HG03571 (cell line): ENCODE measurements around the gene SRC.

Experiments used
- ATAC-seq: cut with Tn5 transposase; IDR thresholded peaks from one replicate; pipeline ENCODE4 v1.9.1; 2021; ENCODE audit not compliant: unreplicated experiment

The SRC gene

DNA sequence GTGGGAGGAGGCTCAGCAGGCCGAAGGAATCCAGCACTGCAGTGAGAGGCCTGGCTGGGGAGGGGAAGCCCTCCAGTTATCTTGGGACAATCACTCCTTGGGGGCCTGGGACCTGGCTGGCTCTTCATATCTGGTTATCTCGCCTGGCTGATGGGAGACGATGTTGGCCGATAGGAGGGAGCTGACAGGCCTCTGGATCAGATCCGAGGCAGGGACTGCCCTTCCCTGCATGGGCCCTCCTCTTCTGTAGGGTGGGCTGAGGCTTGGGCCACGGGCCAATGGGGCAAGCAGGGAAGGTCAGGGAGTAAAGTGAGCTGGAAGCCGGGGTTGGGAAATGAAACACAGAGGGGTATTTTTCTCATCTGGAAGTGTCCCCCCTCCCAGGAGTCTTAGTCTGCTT lies 31.3 kb upstream of the SRC start:
- ATAC-seq: no peak

DNA sequence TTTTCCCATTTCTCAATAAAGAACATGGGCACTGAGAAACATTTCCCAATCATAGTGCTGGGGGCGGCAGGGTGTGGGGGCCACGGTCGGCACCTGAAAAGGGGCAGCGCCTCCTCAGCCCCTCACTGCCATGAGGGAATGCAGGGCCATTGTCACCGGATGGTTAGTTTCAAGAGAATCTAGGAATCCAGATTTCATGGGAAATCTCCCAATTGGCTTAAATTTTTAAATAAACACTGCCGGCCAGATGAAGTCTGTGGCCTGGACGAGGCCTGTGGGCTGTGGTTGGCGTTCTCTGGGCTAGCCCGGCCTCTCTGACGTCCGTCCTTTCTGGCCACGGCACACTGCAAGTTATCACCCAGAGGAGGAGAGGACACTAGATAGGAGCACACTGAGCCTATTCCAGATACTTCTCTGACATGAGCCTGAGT lies 30.9 kb upstream of the SRC start:
- ATAC-seq: no peak

DNA sequence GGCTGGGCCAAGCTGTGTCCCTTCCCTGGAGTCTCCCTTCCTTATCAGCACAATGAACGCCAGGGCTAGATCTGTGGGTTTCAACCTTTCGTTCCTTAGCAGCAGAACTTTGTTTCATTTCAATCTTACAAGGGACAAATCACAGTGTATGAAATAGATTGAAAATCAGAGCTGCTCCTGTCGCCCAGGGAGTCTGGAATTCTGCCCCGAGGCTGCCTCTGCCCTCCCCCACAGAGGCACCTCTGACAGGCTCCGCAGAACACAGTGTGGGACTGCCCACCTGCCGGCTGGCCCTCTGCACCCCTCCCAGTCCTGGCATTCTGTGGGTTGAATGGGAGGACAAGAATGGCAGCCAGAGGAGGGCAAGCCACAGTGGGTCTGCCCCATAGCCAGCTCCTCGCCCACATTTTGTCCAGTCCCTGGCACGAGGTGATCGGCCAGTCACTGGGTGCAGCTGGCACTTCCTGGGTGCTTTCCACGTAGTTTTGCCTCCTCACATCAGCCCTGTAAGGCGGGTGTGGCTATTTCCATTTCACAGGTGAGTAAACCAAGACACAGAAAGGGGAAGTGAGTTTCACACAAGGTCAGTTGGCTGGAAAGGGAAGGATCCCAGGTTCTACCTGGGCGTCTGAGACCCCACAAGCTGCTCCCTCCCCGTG lies 30.4 kb upstream of the SRC start:
- ATAC-seq: peak; percentile 37

DNA sequence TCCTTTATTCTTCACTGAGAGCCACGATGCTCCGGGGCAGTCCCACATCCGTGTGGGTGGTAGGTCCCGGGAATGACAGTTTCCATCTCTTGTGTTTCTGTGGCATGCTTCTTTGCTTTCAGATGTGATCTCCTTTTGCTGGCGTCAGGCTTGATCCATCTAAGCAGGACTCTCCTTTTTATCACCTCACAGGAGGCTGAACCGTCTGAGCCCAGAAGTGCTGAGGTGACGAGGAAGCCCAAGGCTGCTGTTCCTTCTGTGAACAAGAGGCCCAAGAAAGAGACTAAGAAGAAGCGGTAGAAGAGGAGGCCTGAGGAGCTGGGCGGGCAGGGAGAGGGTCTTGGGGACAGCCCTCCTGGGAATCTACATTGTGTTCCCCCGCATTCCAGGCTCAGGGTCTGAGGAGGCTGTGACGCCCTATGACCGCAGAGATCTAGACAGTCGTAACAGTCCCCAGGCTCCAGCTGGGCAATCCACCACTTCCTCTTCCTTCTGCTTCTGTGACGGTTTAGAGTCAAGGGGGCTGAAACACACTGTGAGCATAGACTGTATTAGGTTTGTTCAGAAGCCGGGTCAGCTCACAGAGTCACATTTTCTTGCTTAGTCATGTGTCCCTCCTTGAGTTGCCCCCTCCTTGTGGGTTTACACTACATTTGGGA lies 29.7 kb upstream of the SRC start:
- peak; percentile 68 for ATAC-seq

DNA sequence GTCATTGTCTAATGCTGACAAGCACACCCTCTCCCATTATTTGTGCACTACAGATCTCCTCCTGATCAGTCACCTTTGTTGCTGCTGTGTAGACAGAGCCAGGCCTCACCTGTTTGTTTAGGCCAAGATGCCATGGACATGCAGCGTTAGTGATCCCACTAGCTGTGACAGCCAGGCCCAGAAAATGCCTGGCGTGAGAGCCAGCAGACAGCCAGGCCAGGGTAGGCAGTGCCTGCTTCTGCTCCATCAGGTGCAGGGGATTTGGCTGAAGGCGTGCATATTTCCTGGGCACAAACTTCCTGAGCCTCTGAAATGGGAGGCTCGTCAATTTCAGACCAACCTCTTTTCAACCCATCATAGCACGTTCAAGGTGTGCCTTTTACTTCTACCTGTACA lies 29.2 kb upstream of the SRC start:
- no peak for ATAC-seq

DNA sequence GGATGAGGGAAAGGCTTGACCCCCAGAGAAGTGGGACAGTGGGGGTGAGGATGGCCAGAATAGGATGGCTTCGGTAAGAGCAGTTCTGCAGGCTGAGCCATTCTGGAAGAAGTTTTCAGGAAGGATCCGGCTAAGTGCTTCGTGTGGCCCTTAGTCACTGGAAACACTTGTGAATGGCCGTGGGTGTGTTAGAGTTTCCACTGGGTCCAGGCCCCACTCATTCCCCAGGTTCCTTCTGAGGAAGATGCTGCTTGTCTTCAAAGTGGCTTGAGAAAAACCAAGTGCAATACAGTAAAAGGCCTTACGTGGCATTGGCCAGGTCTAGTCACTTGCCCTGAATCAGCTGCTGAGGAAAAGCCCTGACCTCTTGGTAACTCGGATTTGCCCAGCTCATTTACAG lies 28.6 kb upstream of the SRC start:
- no peak for ATAC-seq

DNA sequence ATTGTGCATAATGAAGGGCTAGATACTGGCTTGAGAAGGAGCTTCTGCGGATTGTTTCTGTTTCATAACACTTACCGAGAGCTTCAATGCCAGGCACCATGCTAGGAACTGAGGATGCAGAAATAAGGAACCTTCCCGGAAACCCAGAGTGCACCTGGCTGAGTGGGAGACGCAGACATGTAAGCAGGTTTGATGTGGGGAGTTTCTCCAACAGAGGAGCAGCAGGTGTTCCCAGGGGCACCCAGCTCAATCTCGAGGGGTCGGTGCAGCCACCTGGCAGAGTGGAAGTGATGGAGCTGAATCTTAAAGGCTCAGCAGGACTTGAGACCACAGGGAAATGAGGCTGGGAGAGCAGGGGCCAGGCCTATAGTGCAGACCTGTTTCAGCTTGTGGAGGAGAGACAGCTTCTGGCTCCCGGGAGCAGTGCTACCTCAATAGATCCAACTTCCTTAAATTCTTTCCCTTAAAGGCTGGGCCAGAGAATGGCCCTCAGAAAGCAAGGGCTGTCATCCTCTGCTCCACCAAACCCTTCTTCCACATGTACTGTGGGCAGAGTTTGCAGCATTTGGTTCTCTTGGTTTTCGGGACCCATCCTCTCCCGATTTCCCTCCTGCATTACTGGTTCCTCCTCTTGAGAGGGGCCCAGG lies 27.8 kb upstream of the SRC start:
- ATAC-seq: no peak

DNA sequence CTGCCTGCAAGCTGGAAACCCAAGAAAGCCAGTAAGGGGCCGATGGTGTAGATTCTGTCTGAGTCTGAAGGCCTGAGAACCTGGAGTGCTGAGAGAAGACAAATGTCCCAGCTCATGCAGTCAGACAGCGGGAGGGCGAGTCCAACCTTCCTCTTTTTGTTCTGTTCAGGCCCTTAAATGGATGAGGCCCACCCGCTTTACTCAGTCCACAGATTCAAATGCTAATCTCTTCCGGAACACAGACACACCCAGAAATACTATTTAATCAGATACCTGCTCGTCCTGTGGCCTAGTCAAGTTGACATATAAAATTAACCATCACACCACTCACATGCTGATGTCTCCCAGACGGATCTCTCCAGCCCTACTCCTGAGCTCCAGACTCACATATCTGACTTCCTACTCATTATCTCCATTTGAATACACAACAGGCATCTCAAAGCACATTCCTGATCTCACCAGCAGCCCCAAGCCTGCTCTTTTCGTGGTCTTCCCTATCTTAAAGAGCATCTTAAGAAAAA lies 26.7 kb upstream of the SRC start:
- no peak for ATAC-seq

DNA sequence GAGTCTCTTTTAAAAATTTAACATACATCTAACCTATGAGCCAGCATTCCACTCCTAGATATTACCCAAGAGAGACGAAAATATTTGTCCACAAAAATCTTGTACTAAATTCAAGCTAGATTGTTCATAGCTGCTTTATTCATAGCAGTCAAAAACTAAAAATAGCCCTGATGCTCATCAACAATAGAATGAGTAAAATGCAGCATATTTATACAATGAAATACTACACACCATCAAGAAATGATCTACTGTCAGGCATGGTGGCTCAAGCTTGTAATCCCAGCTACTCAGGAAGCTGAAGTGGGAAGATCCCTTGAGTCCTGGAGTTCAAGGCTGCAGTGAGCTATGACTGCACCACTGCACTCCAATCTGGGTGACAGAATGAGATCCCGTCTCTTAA lies 22.0 kb upstream of the SRC start:
- no peak for ATAC-seq

DNA sequence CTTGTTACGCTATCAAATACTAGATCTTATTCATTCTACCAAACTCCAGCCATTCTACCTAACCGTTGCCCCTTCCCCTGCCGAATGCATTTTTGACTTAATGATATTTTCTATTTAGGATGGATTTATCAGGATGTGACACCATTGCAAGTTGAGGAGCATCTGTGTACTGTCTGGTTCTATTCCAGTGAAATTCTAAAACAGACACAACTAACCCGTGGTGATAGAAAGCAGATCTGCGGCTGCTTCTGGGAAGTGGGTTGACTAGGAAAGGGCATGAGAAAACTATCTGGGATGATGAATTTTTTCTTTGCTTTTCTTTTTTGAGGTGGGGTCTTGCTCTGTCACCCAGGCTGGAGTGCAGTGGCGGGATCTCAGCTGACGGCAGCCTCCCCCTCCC lies 20.7 kb upstream of the SRC start:
- ATAC-seq: no peak

DNA sequence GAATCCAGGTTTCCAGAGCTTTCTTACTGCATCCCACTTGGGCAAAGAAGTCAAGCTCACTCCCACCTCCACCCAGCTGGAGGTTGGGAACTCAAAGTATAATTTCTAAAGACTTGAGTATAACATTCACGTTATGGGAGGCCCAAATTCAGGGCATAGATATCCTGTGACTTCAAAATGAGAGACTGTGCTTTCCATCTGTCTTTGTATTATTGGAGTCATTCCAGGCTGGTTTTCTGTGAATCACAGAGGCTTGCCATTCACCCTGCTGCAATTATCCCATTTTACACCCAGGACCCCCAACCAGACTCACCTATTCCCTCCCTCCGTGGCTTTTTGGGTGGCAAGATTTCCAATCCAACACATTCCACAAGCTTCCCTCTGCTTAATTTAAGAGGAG lies 19.3 kb upstream of the SRC start:
- no peak for ATAC-seq

DNA sequence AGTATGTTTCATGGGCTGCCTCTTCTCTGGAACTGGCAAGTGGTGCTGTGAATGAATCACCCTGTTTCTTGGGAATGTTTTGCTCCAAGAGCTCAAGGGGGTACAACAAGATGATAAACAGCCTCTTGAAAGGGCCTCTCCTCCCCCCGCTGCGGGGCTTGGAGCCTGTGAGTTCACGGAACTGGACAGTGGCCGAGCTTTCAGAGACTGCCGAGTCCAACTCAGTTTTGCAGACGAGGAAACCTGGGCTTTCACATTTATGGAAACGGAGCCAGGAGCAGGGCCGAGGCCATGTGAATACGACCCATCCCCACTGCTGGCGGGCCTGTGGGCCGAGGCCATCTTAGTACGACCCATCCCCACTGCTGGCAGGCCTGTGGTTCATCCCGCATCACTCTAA lies 18.2 kb upstream of the SRC start:
- no peak for ATAC-seq

DNA sequence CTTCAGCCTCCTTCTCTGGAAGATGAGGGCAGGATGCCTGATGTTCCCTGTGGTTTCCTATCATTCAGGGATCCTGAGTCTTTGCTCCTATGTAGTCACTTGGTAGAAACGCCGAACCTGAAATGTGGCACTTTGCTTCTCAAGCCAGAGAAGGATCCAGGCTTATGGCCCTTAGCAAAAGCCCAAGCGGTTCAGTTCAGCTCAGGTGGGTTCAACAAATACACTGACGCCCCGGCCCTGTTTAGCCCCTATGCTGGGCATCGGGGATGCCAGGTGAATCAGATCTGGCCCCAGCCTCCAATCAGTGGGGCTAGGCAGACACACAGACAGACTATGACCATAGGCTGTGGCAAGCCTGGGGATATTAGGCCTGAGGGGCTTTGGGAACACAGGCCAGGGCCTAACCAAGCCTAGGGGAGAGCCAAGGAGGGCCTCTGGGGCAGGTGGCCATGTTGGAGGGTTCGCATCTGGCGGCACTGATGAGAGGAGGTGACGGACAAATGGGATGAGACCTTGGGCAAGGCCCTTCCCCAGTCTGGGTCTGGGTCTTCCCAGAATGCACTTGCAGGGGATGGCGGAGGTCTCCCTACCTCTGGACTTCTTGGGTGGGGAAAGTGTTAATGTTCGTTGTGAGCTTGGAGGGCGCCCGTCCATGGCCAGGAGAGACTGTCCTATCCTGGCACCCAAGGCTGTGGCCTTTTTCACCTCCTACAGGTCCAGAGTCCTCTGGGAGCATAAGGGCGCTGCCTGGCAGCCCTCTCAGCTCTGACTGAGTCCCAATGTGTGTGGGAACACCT lies 17.6 kb upstream of the SRC start:
- no peak for ATAC-seq

DNA sequence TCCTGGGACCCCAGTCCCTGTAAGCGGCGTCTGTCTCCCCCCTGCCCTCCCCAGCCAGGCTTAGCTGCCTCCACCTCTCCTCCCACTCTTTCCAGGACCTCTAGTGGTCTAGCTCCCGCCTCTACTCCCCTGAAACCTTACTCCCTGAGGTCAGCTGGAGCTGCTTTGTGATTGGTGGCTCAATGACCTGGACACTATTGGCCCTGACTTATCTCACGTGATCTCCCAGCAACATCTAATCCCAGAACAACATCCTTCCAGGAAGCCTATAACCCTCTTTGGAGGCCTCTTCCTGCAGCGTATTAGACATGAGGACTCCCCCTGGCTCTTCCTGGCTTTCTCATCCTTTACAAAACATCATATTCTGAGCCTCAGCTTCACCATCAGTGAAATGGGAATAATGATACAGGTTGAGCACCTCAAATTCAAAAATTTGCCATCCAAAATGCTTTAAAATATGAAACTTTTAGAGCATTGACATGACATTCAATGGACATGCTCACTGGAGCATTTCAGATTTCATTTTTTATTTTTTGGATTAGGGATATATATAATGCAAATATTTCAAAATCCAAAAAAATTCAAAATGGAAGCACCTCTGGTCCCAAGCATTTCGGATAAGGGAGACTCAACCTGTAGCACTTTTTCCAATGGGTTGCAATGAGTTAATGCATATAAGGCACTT lies 16.3 kb upstream of the SRC start:
- no peak for ATAC-seq

DNA sequence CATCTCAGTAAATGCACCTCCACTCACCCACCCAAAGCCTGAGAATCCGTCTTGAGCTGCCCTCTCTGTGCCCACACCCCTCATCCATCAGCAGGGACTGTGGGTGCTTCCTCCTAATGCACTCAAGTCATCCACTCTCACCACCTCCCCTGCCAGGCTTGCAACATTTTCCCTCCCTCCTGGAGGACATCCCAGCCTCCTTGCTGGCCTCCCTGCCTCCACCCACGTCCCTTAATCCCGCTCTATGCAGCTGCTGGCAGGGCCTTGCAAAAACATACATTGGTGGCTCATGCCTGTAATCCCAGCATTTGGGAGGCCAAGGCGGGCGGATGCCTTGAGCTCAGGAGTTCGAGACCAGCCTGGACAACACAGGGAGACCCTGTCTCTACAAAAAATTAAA lies 15.6 kb upstream of the SRC start:
- ATAC-seq: no peak

DNA sequence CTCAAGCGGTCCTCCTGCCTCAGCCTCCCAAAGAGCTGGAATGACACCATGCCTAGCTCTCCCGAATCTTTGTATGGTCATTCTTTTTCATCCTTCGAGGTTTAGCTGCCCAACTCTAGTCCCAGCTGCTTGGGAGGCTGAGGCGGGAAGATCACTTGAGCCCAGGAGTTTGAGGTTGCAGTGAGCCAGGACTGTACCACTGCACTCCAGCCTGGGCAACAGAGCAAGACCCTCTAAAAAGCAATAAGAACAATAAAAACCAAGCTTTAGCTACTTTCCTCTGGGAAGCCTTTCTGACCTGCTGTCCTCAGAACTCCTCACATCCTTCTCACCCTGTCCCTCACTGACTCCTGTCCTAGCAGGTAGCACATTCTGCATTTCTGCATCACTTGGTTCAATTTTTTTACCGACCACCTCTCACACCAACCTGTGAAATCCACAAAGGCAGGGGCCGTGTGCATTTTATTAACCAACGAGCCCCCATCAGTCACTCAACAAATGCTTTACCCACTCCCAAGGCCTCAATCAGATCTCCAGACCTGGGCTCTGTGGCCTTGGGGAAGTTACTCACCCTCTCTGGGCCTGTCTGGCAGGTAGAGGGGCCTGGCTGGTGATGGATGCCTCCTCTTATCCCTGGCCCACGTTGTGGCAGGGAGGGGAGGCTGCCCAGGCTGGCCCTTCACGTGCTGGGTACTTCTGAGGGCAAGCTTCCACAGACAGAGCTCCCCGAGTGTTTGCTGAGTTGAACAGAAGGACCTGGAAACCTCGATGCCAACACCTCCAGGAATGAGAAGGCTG lies 14.7 kb upstream of the SRC start:
- ATAC-seq: no peak

DNA sequence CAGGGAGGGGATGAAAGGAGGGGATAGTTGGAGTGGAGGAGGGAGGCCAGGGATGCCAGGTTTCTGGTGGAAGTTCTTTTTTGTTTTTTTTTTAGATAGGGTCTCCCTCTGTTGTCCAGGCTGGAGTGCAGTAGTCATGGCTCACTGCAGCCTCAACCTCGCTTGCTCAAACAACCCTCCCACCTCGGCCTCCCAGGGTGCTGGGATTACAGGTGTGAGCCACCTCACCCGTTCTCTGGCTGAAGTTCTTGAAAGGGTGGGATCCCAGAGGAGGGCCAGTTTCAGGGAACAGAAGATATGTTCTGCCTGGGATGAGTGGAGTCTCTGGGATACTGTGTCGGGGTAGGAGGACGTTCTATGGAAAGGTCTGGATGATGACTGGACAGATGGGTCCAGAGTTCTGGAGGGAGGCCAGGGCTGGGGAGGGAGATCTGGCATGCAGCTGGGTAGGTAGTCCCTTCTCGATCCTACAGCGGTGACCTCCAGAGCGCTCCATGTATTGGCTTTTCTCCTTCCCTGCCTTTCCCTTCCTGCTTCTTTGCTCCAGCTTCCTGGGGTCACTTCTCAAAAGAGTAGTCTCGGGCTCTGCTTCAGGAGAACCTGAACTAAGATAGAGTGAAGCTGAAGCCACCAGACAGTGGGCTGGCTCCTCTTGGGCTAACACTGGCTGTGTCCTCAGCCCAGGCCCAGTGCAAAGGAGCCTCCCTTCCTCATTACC lies 12.7 kb upstream of the SRC start:
- ATAC-seq: no peak

DNA sequence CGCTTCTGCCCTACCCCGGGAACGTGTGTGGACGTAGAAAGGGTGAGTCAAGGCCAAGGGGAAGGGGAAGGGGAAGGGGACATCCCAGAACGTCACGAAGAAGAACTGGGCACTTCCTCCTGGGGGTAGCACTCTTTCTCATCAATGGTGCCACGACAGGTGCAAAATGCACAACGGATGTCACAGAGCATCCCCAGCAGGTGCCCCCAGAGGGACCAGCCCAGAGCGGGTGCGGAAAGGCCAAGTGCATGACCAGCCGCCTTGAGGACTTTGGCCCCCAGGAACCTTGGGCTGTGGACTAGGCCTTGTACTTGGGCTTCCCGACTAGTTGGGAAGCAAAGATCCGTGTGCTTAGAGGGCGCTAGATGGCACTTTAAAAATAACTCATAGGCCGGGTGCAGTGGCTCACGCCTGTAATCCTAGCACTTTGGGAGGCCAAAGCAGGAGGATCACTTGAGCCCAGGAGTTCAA lies 12.1 kb upstream of the SRC start:
- ATAC-seq: no peak

DNA sequence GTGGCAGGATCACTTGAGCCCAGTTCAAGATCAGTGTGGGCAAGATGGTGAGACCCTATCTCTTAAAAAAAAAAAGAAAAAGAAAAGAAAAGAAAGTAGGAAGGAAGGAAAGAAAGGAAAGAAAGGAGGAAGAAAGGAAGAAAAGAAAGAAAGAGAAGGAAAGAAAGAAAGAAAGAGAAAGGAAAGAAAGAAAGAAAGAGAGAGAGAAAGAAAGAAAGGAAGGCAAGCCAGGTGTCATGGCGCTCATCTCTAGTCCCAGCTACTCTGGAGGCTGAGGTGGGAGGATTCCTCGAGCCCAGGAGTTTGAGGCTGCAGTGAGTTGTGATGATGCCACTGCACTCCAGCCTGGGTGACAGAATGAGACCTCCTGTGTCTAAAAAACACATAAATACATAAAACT lies 11.5 kb upstream of the SRC start:
- ATAC-seq: no peak
